WTC11 (cell line): Measurements from ENCODE around the gene SHROOM2. TPM values are rescaled to one million over a fixed set of nuclear protein-coding genes. Genes with fewer than 3 reads are reported as not detected.

Source experiments
- ATAC-seq: fragments of 200-7000 bp; cut with Tn5 transposase; 2 replicates; pipeline ENCODE4 v1.10.0; 2021; ENCODE audit warnings: mild to moderate bottlenecking, moderate library complexity
- CTCF ChIA-PET: fragments of 300-600 bp; sonication (Branson Sonifier 250); formaldehyde crosslinking; loops from one replicate; lab custom pipeline; 2021; ENCODE audit warnings: antibody characterized with exemption; lab: Charles Lee
- POLR2A ChIA-PET: fragments of 350-600 bp; sonication (Branson Sonifier 250); formaldehyde crosslinking; loops from one replicate; lab custom pipeline; 2021; ENCODE audit warnings: antibody characterized with exemption; lab: Charles Lee
- DNase-seq: peaks from one replicate; pipeline ENCODE4 v3.0.0; 2021; ENCODE audit warnings: low spot score
- H3K27ac Mint-ChIP-seq: 2 replicates; pipeline ENCODE4 v1.8.0; 2021; ENCODE audit warnings: mixed read lengths
- H3K27me3 Mint-ChIP-seq: 2 replicates; pipeline ENCODE4 v1.8.0; 2021; ENCODE audit warnings: low read depth, mild to moderate bottlenecking, moderate library complexity, mixed read lengths
- H3K36me3 Mint-ChIP-seq: 2 replicates; pipeline ENCODE4 v1.8.0; 2021; ENCODE audit warnings: mixed read lengths
- H3K4me1 Mint-ChIP-seq: 2 replicates; pipeline ENCODE4 v1.8.0; 2022; ENCODE audit warnings: mixed read lengths
- H3K4me3 Mint-ChIP-seq: 2 replicates; pipeline ENCODE4 v1.8.0; 2021; ENCODE audit warnings: mild to moderate bottlenecking, moderate library complexity, mixed read lengths
- H3K9me3 Mint-ChIP-seq: 2 replicates; pipeline ENCODE4 v1.8.0; 2021; ENCODE audit warnings: mixed read lengths
- ARID4B ChIP-seq: sonication (generic); formaldehyde crosslinking; IDR thresholded peaks from 2 replicates; pipeline ENCODE4 v1.8.0; 2023; ENCODE audit warnings: missing genetic modification reagents, mild to moderate bottlenecking, borderline replicate concordance
- ATF3 ChIP-seq: sonication (generic); formaldehyde crosslinking; conservative IDR thresholded peaks from 2 replicates; pipeline ENCODE4 v1.8.1; 2022; ENCODE audit warnings: mild to moderate bottlenecking, missing genetic modification reagents
- ERG ChIP-seq: fragments of 250-450 bp; sonication (Bioruptor Pico); IDR thresholded peaks from 2 replicates; pipeline ENCODE4 v1.8.0; 2021; ENCODE audit warnings: mild to moderate bottlenecking
- ESRRA ChIP-seq: sonication (generic); formaldehyde crosslinking; IDR thresholded peaks from 2 replicates; pipeline ENCODE4 v1.8.1; 2022; ENCODE audit warnings: mild to moderate bottlenecking, missing genetic modification reagents, borderline replicate concordance
- ETV6 ChIP-seq: sonication (generic); formaldehyde crosslinking; IDR thresholded peaks from 2 replicates; pipeline ENCODE4 v1.8.1; 2022; ENCODE audit warnings: mild to moderate bottlenecking, missing genetic modification reagents
- FOXJ3 ChIP-seq: sonication (generic); formaldehyde crosslinking; IDR thresholded peaks from 2 replicates; pipeline ENCODE4 v1.9.0; 2021; ENCODE audit warnings: missing genetic modification reagents, mild to moderate bottlenecking, borderline replicate concordance
- FOXP1 ChIP-seq: sonication (generic); formaldehyde crosslinking; IDR thresholded peaks from 2 replicates; pipeline ENCODE4 v1.8.0; 2022; ENCODE audit warnings: missing genetic modification reagents, mild to moderate bottlenecking, moderate library complexity, borderline replicate concordance
- GRHL2 ChIP-seq: fragments of 250-450 bp; sonication (Bioruptor Pico); IDR thresholded peaks from 2 replicates; pipeline ENCODE4 v1.8.0; 2022; ENCODE audit warnings: mild to moderate bottlenecking, moderate library complexity; ENCODE audit not compliant: insufficient replicate concordance, severe bottlenecking
- JUN ChIP-seq: sonication (generic); formaldehyde crosslinking; IDR thresholded peaks from 2 replicates; pipeline ENCODE4 v1.8.0; 2023; ENCODE audit warnings: mild to moderate bottlenecking, missing genetic modification reagents
- NR2C2 ChIP-seq: sonication (generic); formaldehyde crosslinking; IDR thresholded peaks from 2 replicates; pipeline ENCODE4 v1.8.0; 2022; ENCODE audit warnings: mild to moderate bottlenecking, missing genetic modification reagents
- STAT6 ChIP-seq: sonication (generic); formaldehyde crosslinking; conservative IDR thresholded peaks from 2 replicates; pipeline ENCODE4 v1.8.1; 2023; ENCODE audit warnings: mild to moderate bottlenecking, low read depth, missing genetic modification reagents, moderate library complexity
- ZNF263 ChIP-seq: sonication (generic); formaldehyde crosslinking; IDR thresholded peaks from 2 replicates; pipeline ENCODE4 v1.8.1; 2022; ENCODE audit warnings: low read depth, mild to moderate bottlenecking, moderate library complexity, missing genetic modification reagents
- ZNF423 ChIP-seq: fragments of 250-450 bp; sonication (Bioruptor Pico); IDR thresholded peaks from 2 replicates; pipeline ENCODE4 v2.1.2; 2022; ENCODE audit warnings: mild to moderate bottlenecking, moderate library complexity
- total RNA-seq: library from RNA; stranded (reverse); gene quantifications from 3 replicates; pipeline ENCODE4 v1.2.3, GENCODE V29; 2021
- TF ChIP-seq, protein P1 (sequence below): sonication (generic); formaldehyde crosslinking; IDR thresholded peaks from 2 replicates; pipeline ENCODE4 v1.8.1; 2022; ENCODE audit warnings: low read depth, mild to moderate bottlenecking, moderate library complexity, missing genetic modification reagents, borderline replicate concordance
- TF ChIP-seq, protein P2 (sequence below): sonication (generic); formaldehyde crosslinking; IDR thresholded peaks from 2 replicates; pipeline ENCODE4 v1.8.0; 2022; ENCODE audit warnings: mild to moderate bottlenecking, missing genetic modification reagents
- TF ChIP-seq, protein P3 (sequence below): fragments of 250-450 bp; sonication (Bioruptor Pico); conservative IDR thresholded peaks from 2 replicates; pipeline ENCODE4 v1.9.0; 2021; ENCODE audit warnings: mild to moderate bottlenecking

Gene SHROOM2
- total RNA-seq, 1 experiment from 2014 or later: 14.8 TPM

GRCh38 chrX:9948406-9948805 lies 162.2 kb downstream of the SHROOM2 start:
- DNase-seq (no peak), ATAC-seq (no peak)
- H3K9me3 Mint-ChIP-seq: peaks cover 13% of the 10 kb centered on the region
- H3K36me3 Mint-ChIP-seq: peaks cover 35% of the 10 kb centered on the region
- no peaks in the 10 kb centered on the region for H3K27me3 Mint-ChIP-seq
- TF ChIP-seq ZNF423: no peak
- TF ChIP-seq, protein P1, sequence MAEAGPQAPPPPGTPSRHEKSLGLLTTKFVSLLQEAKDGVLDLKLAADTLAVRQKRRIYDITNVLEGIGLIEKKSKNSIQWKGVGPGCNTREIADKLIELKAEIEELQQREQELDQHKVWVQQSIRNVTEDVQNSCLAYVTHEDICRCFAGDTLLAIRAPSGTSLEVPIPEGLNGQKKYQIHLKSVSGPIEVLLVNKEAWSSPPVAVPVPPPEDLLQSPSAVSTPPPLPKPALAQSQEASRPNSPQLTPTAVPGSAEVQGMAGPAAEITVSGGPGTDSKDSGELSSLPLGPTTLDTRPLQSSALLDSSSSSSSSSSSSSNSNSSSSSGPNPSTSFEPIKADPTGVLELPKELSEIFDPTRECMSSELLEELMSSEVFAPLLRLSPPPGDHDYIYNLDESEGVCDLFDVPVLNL (CRISPR knock-in tag): no peak
- TF ChIP-seq ERG (CRISPR knock-in tag): no peak
- no peak for TF ChIP-seq ARID4B
- TF ChIP-seq ATF3 (CRISPR knock-in tag): no peak
- TF ChIP-seq, protein P2, sequence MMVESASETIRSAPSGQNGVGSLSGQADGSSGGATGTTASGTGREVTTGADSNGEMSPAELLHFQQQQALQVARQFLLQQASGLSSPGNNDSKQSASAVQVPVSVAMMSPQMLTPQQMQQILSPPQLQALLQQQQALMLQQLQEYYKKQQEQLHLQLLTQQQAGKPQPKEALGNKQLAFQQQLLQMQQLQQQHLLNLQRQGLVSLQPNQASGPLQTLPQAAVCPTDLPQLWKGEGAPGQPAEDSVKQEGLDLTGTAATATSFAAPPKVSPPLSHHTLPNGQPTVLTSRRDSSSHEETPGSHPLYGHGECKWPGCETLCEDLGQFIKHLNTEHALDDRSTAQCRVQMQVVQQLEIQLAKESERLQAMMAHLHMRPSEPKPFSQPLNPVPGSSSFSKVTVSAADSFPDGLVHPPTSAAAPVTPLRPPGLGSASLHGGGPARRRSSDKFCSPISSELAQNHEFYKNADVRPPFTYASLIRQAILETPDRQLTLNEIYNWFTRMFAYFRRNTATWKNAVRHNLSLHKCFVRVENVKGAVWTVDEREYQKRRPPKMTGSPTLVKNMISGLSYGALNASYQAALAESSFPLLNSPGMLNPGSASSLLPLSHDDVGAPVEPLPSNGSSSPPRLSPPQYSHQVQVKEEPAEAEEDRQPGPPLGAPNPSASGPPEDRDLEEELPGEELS: no peak
- no peak for TF ChIP-seq GRHL2 (CRISPR knock-in tag)
- TF ChIP-seq ZNF263: no peak
- no peak for TF ChIP-seq ESRRA
- ChIA-PET CTCF (no interaction called here), POLR2A (no interaction called here)
- H3K27ac Mint-ChIP-seq: no peak overlapping the region
- H3K4me3 Mint-ChIP-seq: no peak overlapping the region
- H3K4me1 Mint-ChIP-seq: no peaks in the 10 kb centered on the region

GRCh38 chrX:9952300-9952699 lies 166.1 kb downstream of the SHROOM2 start:
- CTCF ChIA-PET: no interaction called here
- Mint-ChIP-seq H3K4me3 (no peak overlapping the region), H3K36me3 (peaks cover 30% of the 10 kb centered on the region), H3K27me3 (no peaks in the 10 kb centered on the region), H3K9me3 (peaks cover 18% of the 10 kb centered on the region), H3K27ac (no peak overlapping the region), H3K4me1 (no peaks in the 10 kb centered on the region)
- ATAC-seq (no peak), DNase-seq (no peak)
- POLR2A ChIA-PET: no interaction called here
- TF ChIP-seq ARID4B: no peak
- TF ChIP-seq FOXJ3 (CRISPR knock-in tag): no peak
- no peak for TF ChIP-seq JUN
- TF ChIP-seq STAT6: no peak
- no peak for TF ChIP-seq NR2C2 (CRISPR knock-in tag)
- no peak for TF ChIP-seq FOXP1 (CRISPR knock-in tag)
- TF ChIP-seq ETV6 (CRISPR knock-in tag): no peak
- TF ChIP-seq, protein P3, sequence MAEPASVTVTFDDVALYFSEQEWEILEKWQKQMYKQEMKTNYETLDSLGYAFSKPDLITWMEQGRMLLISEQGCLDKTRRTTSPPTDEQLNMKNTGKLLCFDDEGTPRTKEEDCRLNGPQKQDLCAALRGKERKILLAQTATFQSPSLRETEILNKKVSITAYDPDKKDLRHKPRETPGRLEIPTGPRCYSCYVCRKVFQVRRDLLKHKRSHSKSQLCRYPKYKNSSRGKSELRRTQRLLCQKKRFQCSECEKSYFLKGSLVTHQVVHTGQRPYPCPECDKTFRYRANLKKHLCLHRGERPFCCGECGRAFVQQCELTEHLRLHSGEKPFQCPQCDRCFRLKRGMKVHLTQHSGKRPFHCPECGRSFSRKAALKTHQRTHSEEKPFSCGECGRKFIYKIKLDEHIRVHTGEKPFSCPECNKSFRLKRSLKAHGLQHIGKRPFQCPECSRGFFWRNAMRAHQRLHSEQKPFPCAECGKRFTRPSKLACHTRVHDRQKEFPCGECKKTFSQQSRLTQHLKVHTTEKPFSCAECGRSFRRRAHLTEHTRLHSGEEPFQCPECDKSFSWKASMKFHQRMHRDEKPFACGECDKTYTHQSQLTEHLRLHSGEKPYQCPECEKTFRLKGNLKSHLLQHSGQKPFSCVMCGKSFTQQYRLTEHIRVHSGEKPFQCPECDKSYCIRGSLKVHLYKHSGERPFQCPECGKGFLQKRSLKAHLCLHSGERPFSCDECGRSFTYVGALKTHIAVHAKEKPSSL (CRISPR knock-in tag): no peak
